HG02610 (cell line): ENCODE results near the gene SP3.
A peak's percentile ranks its signal among the peaks of the same experiment; 100 is the strongest.

ENCODE experiments used
- ATAC-seq: cut with Tn5 transposase; IDR thresholded peaks from one replicate; pipeline ENCODE4 v1.9.1; 2021; ENCODE audit warnings: mild to moderate bottlenecking, moderate library complexity; ENCODE audit not compliant: unreplicated experiment

SP3 gene

DNA sequence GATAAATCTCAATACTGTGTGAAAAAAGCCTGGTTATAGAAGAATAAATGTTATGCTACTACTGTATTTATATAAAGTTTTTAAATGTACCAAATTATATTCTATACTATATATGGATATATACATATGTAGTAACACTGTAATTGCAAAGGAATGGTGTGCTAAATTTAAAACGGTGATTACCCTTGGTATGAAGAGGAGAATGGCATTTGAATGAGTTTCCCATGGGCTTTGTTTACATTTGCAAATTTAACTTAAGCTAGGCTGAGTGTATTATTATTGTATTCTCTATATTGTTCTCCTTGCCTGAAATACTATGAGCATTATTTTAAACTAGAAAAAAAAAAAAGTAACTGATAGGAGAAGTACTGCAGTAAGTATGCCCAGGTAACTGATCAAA, 4.7 kb upstream of the SP3 start:
- no peak for ATAC-seq

DNA sequence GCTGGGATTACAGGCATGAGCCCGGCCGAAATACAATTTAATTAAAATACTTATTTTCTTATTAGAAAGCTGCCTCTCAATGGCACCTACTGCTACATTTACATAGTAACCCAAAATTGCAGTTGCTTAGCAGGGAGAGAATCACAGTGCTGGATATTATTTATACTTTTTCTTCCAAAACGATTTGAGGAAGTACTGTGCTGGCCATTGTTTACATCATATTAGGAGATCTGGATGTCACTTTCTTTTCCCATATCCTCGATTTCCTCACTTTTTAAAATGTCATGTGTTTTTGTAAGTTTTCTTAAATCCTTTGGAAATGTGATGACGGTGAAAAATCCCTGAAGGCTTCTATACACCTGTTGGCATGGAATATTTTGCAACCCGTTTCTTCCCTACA, 3.4 kb upstream of the SP3 start:
- no peak for ATAC-seq

DNA sequence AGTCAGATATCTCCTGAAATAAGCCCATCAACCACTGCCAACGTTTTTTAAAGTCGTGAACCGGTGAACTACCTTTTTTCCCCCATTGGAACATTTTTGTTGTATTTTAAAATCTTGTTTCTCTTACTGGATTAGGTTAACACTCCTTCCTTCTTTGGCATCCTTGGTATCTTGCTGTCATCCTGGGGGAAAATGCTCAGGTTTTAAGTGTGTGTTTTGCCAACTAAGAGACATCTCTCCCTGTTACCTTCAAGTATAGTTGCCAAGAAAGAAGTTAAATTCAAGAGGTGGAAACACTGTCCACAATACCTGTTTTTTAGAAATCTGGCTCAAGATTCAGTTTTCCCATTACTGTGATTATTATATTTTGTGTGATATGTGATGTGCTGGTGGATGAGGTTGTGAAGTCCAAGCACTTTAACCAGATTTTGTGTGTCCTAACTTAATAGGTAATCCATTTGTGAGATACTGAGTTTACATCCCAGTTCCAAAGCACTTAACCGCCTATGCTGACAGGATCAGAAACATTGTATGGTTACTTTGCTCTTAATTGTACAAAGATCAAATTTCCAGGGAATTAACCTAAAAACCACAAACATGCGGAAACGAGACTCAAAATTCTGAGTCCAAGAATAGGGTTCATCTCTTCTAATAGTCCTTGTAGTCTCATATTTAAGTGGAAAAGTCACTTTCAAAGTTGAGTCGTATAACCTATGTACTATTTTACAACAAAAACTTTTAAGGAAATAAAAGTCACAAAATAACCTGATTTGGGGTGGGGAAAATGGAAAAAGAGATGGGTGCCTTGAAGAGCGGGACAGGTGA, 1.3 kb upstream of the SP3 start:
- ATAC-seq: no peak

DNA sequence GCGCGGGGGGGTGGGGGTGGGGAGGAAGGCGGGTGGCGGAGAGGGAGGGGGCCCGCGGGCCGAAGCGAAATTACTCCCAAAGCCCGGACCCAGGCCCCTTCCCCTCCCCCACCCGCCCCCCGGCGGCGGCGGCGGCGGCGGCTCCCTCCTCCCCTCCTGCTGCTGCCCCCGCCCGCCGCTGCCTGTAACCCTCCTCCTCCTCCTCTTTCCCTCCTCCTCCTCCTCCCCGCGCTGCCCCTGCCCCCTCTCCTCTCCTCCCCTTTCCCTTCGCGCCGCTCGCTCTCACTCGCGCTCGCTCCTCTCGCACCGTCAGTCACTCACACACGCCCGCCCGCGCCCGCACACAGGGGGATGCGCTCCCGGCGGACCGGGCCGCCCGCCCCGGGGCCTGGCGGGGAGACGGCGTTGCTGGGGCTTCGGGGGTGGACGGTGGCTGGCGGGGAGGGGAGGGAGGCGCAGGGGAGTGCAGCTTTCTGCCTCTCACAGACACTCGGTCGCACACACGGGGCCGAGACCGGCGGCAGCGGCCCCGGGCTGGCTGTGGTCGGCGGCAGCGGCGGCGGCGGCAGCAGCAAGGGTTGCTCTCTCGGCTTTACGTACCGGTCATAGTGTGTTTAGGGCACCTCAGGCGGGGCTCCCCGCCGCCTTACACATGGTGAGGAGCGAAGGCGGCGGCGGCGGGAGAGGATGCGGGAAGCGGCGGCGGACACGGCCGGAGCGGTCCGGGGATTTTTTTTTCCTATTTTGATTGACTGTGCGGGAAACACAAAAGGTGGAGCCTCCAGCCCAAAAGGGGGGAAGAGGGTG, 405 bp downstream of the SP3 start:
- peak; percentile 20 for ATAC-seq

DNA sequence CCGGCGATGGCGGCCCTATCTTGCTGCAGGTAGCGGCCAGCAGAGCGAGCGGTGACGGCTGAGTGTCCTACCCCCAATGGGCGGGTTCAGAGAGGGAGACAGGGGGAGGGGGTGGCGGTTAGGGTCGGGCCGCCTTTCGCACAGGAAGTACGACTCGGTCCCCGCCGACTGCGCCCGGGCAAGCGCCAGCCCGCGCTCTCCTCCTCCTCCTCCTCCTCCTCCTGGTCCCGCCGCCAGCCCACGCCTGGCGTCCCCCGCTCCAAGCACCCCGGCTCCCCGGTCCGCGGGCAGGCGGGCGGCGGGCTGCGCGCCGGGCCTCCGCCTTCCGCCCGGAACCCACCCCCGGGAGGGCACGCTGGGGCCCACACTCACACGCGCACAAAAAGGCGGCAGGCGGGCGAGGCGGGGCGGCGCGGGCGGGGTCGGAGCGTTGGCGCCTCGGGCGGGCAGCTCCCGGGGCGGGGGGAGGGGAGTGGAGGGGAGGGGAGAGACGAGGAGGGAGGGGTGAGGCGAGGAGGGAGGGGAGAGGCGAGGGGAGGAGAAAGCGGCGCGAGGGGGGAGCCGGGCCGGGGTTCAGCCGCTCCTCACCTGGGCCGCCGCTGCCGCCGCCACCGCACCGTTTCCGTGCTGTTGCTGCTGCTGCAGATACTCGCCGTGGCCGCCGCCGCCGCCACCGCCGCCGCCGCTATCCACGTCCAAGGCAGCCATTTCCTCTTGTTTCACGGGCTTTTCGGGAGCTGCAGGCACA, 1.2 kb downstream of the SP3 start:
- ATAC-seq: peak; percentile 58

DNA sequence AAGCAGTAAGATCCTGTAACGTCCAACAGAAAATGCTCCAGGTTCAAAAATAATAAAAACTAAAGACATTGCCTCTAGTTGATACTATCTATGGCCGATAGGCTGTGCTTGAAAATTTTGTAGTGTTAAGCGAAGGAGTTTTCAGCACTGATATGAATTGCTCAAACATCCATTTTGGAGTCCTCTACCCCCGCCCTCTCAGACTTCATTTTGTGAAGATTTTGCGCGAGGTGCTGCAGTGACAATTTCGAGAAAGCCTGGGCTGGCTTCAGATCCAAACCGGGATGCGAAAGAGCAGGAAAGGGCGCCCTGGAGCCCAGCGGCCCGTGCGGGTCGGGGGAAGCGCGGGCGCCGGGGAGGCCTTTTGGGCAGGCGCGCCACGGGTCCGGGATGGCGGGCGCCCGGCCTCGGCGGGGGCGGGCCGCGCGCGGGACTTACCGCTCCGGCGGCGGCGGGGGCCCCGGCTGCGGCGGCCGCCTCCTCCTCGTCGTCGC, 1.8 kb downstream of the SP3 start:
- ATAC-seq: peak; percentile 20

DNA sequence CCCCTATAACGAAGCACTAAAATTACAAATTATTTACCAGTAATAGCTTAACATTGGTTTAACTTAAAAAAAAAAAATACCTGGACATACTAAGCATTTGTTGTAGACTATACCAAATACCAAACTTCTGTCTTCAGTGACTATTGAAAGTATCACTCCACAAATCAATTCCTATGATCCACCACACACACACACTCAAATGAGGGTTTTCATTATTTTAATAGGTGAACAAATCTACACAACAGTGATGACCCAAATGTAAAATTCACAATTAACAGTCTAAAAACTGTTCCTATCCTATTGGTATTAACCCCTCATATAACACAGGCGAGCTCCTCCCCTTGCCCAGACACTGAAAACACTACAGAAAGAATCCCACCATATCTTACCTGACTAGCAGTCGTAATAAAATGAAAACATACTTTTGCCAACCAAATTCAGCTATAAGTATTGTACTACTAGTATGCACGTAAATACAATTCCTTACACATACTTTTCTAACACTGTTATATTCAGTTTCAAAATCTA, 2.5 kb downstream of the SP3 start:
- no peak for ATAC-seq

DNA sequence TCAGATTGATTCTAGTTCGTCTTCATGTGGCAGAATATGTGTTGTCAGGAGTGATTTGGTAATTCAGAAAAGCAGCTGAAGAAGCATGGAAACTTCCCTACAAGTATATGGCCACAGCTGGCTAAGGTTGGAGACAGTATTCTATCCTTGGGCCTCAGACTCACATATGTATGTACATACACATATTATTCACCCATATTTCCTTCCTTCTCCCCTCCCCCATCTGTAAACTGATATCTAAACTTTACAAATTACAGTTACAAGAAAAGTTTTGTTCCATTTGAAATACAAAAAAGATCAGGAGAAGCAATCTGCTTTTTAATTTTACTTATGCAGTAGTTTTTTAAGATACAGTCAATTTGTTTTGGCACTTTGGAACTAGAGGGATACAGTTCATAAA, 3.1 kb downstream of the SP3 start:
- no peak for ATAC-seq

DNA sequence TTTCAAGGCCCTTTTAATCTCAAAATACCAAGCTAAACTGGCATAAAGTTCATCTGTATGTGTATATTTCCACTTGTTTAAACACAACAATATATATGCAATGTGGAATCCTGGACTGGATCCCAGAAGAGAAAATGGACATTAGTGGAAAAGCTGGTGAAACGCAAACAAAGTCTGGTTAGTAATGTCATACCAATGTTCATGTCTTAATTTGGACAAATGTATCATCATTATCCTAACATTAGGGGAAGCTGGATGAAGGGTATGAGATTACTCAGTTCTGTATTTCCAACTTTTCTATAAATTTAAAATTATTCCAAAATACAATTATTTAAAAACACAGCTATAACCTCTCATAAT, 3.8 kb downstream of the SP3 start:
- ATAC-seq: no peak

DNA sequence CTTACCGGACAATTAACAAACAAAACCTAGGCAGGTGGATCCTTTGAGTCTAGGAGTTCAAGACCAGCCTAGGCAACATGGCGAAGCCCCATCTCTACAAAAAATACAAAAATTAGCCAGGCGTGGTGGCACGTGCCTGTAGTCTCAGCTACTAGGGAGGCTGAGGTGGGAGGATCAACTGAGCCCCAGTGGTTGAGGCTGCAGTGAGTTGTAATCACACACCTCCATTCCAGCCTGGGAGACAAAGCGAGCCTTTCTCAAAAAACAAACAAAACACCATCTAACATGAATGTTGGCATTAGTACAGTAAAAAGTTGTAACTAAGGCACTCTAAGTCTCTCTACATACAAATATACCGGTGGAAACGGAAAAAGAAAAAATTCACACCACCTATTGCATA, 5.3 kb downstream of the SP3 start:
- ATAC-seq: no peak

DNA sequence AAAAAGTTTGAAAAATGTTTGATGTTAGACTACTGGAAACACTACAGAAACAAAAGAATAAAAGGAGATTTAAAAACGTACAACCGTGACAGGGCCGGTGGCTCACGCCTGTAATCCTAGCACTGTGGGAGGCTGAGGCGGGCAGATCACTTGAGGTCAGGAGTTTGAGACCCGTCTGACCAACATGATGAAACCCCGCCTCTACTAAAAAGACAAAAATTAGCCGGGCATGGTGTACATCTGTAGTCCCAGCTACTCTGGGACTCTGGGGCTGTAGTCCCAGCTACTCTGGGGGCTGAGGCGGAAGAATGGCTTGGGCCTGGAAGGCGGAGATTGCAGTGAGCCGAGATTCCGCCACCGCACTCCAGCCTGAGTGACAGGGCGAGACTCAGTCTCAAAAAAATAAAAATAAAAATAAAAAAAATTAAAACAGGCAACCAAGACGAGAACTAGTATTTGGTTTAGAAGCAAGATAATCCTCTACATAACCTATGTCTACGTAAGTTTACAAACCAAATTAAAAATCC, 5.8 kb downstream of the SP3 start:
- ATAC-seq: no peak

DNA sequence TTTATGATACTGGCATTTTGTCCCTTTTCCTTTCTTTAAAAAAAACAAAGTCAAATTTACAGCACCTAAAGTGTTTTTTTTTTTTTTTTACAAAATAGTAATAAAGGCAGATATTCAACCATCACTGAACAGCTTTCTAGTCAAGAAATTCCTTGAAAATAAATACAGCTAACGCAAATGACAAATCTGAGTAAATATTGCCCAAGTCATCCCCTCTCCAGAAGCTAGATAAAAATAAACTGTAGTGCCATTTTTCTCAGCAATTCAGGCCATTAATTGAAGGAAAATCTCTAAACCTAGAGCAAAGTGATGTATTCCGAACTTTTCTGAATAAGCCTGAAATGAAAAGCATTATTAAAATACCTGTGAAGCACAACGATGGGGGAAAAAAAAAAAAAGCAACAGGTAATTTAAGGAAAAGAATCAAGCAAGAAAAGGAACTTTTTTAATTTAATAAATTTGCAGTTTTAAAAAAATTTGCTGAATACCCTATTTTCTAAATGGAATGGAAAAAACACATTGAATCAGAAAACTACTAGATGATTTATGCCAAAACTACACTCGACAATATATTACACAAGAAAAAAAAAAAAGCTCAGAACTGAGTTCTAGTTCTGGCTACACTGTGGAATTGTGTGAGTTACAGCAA, 6.9 kb downstream of the SP3 start:
- no peak for ATAC-seq

DNA sequence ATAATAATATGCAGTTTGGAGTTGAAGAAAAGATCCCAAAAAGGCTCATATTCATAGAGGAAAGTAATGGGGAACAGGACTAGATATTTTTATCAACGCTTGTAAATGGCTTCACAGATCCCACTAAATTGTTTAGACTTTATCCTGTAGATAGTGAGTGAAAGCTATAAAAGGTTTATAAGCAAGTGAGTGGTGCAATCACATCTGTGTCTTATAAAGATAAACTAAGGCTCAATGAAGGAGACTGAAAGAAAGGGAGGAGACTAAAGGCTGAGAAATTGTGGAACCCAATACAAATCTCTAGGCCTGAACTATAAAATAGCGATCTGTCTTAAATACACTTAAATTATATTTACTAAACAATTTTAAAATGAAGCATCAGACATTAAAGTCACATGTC, 7.7 kb downstream of the SP3 start:
- no peak for ATAC-seq

DNA sequence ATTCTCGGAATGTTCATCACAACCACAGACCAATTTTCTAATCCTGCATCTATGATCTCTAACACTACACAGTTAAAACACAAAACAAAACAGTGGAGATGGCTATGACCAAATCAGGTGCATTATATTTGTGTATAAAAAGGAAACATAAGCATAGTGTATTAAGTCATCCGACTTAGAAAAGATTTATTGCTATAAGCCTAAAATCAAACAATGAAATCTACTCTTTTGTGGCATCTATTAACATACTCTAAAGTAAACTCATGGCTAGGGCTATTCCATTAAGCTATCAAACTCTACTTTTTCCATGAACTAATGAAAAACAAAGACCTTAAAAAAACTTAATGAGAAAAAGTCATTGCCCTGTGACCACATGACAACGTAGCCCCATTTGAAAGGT, 8.7 kb downstream of the SP3 start:
- no peak for ATAC-seq

DNA sequence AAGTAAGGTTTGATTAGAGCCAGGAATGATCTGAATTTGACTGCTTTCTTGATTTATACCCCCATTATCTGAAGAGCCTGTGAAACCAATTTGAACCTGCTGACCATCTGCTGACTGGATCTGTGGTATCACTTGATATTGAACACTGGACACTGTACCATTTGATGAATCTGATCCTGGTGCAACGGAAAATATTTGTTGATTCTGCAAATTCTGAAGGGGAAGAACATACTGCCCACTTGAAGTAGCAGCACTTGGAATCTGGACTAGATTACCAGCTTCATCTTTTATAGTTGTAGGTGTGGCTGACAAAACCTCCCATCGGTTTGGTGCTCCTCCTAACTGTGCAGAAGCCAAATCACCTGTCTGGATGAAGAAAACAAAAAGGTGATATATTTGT, 9.3 kb downstream of the SP3 start:
- no peak for ATAC-seq

DNA sequence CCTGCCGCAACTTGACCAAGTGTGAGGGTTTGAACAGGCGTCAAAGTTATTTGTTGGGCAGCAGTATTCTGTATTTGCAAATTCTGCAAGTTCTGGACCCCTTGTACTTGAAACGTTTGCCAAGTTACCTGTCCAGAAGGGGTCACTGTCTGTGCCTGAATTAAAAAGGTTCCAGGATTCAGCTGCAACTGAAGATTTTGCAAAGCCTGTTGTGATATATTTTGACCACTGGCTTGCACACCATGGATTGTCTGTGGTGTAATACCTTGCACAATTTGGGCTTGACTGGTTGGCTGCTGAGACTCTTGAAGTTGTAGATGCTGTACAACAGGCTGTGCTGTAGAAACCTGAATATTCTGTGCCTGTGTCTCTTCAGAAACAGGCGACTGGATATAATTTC, 10.2 kb downstream of the SP3 start:
- ATAC-seq: no peak

DNA sequence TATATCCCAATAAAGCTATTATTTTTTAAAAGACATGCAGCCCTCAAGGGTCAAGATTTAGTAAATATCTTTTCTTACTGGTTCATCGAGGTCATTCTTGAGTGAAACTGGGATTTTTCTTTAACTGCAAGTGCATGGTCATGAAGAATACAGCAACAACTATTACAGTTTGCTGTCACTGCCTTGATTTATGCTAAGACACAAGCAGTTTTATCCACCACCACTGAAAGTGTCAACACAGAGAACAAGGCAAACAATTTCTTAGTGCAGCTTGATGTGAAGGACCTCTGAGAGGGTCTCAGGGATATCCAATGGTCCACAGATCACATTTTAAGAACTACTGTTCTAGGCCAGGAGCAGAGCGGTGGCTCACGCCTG, 12.1 kb downstream of the SP3 start:
- no peak for ATAC-seq

DNA sequence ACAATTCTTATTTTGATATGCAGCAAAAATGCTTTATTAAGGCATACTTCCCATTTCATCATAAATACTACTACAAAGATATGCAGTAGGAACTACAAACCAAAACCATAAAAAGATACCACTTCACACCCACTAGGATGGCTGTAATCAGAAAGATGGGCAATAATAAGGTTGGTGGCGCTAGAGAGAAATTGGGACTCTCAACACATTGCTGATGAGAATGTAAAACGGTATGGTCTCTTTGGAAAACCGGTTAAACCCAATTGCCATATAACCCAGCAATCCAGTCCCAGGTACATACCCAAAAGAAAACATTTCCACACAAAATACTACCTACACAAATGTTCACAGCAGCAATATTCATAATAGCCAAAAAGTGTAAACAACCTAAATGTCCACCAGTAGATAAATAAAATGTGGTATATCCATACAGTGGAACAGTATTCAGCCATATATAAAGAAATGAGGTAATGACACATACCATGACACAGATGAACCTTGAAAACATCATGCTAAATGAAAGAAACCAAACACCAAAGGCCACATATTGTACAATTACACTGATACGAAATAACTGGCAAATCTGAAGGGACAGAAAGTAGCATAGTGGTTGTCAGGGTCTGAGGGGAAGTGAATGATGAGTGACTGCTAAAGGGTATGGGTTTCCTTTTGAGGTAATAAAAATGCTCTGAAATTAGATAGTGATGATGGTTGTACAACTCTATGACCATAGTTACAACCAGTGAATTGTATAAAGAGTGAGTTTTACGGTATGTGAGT, 12.7 kb downstream of the SP3 start:
- ATAC-seq: no peak

DNA sequence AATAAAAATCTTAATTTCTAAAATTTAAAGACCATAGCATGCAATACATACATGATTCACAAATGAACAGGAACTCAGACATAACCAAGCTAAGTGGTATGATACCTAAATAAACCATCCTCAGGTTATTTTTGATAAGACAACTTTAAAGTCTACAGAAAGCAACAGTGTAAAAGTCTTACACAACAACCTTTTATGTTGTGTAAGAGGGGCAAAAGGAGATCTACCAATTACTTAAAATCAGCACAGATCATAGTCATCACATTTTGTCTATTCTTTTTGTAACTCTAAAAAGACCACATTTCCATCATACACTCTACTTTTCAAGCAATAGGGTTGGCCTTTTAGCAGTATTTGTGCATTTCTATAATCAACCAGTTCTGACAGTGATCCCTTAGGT, 16.3 kb downstream of the SP3 start:
- no peak for ATAC-seq

DNA sequence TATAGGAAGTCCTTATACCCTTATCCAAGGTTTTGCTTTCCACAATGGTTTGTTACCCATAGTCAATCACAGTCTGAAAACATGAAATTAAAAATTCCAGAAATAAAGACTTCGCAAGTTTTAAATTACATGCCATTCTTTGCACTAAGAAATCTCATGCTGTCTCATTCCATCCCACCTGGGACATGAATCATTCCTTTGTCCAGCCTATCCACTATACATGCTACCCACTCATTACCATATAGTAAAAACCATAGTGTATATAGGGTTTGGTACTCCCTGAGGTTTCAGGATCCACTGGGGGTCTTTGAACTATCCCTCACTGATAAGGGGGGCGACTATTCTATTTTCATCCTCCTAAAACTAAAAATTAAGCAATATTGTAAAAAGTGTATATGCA, 17.0 kb downstream of the SP3 start:
- no peak for ATAC-seq
